ENCODE data around the gene PI4KA.

DNA sequence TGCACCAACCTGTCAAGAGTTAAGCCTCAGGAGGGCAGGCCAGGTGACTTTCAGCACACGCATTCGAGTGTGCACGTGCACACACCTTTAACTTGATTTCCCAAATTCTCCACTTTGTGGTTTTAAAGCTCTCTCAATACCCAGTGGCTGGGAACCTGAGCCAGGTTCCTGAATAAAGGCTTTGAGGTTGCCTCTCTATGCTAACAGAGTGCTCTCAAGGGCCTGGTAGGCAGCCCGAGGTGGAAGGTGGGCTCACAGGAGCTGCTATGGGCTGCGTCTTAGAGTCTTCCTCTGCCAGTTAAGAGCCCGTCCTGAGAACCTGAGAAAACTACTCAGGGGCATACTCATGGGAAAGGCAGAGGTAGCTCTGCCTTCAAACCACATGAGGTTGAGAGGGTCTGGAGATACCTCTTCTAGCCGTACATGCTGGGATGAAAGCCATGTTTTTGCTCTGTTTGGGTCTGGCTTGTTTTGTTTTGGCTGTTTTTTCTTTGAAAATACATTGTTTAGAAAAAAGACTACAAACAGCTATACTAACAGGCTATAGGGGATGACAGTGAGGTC, 96.3 kb downstream of the PI4KA start:
- TF ChIP-seq, protein P1, sequence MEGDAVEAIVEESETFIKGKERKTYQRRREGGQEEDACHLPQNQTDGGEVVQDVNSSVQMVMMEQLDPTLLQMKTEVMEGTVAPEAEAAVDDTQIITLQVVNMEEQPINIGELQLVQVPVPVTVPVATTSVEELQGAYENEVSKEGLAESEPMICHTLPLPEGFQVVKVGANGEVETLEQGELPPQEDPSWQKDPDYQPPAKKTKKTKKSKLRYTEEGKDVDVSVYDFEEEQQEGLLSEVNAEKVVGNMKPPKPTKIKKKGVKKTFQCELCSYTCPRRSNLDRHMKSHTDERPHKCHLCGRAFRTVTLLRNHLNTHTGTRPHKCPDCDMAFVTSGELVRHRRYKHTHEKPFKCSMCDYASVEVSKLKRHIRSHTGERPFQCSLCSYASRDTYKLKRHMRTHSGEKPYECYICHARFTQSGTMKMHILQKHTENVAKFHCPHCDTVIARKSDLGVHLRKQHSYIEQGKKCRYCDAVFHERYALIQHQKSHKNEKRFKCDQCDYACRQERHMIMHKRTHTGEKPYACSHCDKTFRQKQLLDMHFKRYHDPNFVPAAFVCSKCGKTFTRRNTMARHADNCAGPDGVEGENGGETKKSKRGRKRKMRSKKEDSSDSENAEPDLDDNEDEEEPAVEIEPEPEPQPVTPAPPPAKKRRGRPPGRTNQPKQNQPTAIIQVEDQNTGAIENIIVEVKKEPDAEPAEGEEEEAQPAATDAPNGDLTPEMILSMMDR (IDR thresholded peaks at IDR 0.05; ENCODE audit: low read depth, low read length, poor library complexity, severe bottlenecking), result no peak
- TF ChIP-seq EZH2phosphoT487 (IDR thresholded peaks at IDR 0.05; ENCODE audit: borderline replicate concordance, low read length), result no peak
